ENCODE measurements around the gene ARID5A.

GRCh38 chr2:96549967-96550786 is 13.6 kb downstream of the ARID5A start:
- TF ChIP-seq, protein P1, sequence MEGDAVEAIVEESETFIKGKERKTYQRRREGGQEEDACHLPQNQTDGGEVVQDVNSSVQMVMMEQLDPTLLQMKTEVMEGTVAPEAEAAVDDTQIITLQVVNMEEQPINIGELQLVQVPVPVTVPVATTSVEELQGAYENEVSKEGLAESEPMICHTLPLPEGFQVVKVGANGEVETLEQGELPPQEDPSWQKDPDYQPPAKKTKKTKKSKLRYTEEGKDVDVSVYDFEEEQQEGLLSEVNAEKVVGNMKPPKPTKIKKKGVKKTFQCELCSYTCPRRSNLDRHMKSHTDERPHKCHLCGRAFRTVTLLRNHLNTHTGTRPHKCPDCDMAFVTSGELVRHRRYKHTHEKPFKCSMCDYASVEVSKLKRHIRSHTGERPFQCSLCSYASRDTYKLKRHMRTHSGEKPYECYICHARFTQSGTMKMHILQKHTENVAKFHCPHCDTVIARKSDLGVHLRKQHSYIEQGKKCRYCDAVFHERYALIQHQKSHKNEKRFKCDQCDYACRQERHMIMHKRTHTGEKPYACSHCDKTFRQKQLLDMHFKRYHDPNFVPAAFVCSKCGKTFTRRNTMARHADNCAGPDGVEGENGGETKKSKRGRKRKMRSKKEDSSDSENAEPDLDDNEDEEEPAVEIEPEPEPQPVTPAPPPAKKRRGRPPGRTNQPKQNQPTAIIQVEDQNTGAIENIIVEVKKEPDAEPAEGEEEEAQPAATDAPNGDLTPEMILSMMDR (conservative IDR thresholded peaks at IDR 0.05) = peak; percentile 98
- TF ChIP-seq ZFX (IDR thresholded peaks at IDR 0.05) = peak; percentile 74; the same call in 1 of the 2 replicates

Measured in C4-2B (cell line).